ENCODE measurements around the gene TOM1L1. TPM values are rescaled to one million over a fixed set of nuclear protein-coding genes. Genes with fewer than 3 reads are reported as not detected.

TOM1L1 gene
- total RNA-seq (2014; rRNA removed; shearing (Covaris generic)) (not detected in 2 replicates), total RNA-seq (2022) (not detected in 2 replicates), Bru-seq, nascent RNA (percentile 11 among the genes with signal in this experiment), BruChase-seq, experiment 1, labeled RNA remaining after a 6-hour chase (percentile 7 among the genes with signal in this experiment), BruChase-seq, experiment 2, labeled RNA remaining after a 2-hour chase (percentile 14 among the genes with signal in this experiment)
- long read RNA-seq, partial matches to known transcripts = 0 of 9 reads
- long read RNA-seq, other reads (novel, unspliced or antisense) = 9 of 9 reads

- DNase-seq (ENCODE audit: low spot score) = no peak
- BruUV-seq (replicated peaks) = no TSS peak
- no peaks in the 10 kb centered on the region for H4K20me1 ChIP-seq (ENCODE audit: insufficient read depth, low read length)
- H3K36me3 ChIP-seq (ENCODE audit: insufficient read depth, low read length) = no peaks in the 10 kb centered on the region
- no peaks in the 10 kb centered on the region for H3K4me1 ChIP-seq (ENCODE audit: insufficient read depth, low read length, poor library complexity, severe bottlenecking)
- H3K9me3 ChIP-seq (ENCODE audit: low read length) = no peaks in the 10 kb centered on the region
- ChIA-PET POLR2A (no interaction called here), CTCF (ENCODE audit: unreplicated experiment) (no interaction called here)
- intact Hi-C loops (cut with micrococcal nuclease; ENCODE audit: unreplicated experiment) = no loop called here
- H3K4me2 ChIP-seq (ENCODE audit: low read length) = no peak within 1 kb of the TSS
- TF ChIP-seq CTCF (conservative IDR thresholded peaks at IDR 0.05; ENCODE audit: low read length) = no peak
- no peak for TF ChIP-seq EZH2phosphoT487 (IDR thresholded peaks at IDR 0.05; ENCODE audit: borderline replicate concordance, low read depth, low read length)
- no peak within 1 kb of the TSS for H3K27ac ChIP-seq (ENCODE audit: low read depth, low read length, poor library complexity, severe bottlenecking)
- H3K4me3 ChIP-seq (ENCODE audit: low read depth, low read length, poor library complexity, severe bottlenecking) = no peak within 1 kb of the TSS
- no peak within 1 kb of the TSS for H2AFZ ChIP-seq (ENCODE audit: low read length)
- H3K79me2 ChIP-seq (ENCODE audit: insufficient read depth, low read depth, low read length) = no peaks in the 10 kb centered on the region
- no peaks in the 10 kb centered on the region for H3K9me2 ChIP-seq (ENCODE audit: insufficient read depth, low read length)
Observed at GRCh38 chr17:54900457-54901229, at the start of gene TOM1L1. TOM1L1 (plus strand) TSS chr17:54900852; CDS start chr17:54900866, 14 bp downstream.

GRCh38 chr17:54859187-54859586 lies 41.5 kb upstream of the TOM1L1 start:
- no TSS peak for BruUV-seq (replicated peaks)
- no peak overlapping the region for H3K27ac ChIP-seq (ENCODE audit: low read depth, low read length, poor library complexity, severe bottlenecking)
- no peaks in the 10 kb centered on the region for H3K36me3 ChIP-seq (ENCODE audit: insufficient read depth, low read length)
- intact Hi-C loops (cut with micrococcal nuclease; ENCODE audit: unreplicated experiment) = no loop called here
- no peaks in the 10 kb centered on the region for H3K9me3 ChIP-seq (ENCODE audit: low read length)
- no peak for DNase-seq (ENCODE audit: low spot score)
- POLR2A ChIA-PET = no interaction called here
- H3K4me3 ChIP-seq (ENCODE audit: low read depth, low read length, poor library complexity, severe bottlenecking) = no peak overlapping the region
- no peaks in the 10 kb centered on the region for H3K4me1 ChIP-seq (ENCODE audit: insufficient read depth, low read length, poor library complexity, severe bottlenecking)
- TF ChIP-seq CTCF (conservative IDR thresholded peaks at IDR 0.05; ENCODE audit: low read length) = no peak
- no peak for TF ChIP-seq EZH2phosphoT487 (IDR thresholded peaks at IDR 0.05; ENCODE audit: borderline replicate concordance, low read depth, low read length)
- H4K20me1 ChIP-seq (ENCODE audit: insufficient read depth, low read length) = no peaks in the 10 kb centered on the region
- H3K79me2 ChIP-seq (ENCODE audit: insufficient read depth, low read depth, low read length) = no peaks in the 10 kb centered on the region
- CTCF ChIA-PET (ENCODE audit: unreplicated experiment) = no interaction called here
- H3K9me2 ChIP-seq (ENCODE audit: insufficient read depth, low read length) = no peaks in the 10 kb centered on the region
- H2AFZ ChIP-seq (ENCODE audit: low read length) = no peak overlapping the region
- no peak overlapping the region for H3K4me2 ChIP-seq (ENCODE audit: low read length)
